ENCODE data around the gene ARHGEF7.

Gene ARHGEF7

DNA sequence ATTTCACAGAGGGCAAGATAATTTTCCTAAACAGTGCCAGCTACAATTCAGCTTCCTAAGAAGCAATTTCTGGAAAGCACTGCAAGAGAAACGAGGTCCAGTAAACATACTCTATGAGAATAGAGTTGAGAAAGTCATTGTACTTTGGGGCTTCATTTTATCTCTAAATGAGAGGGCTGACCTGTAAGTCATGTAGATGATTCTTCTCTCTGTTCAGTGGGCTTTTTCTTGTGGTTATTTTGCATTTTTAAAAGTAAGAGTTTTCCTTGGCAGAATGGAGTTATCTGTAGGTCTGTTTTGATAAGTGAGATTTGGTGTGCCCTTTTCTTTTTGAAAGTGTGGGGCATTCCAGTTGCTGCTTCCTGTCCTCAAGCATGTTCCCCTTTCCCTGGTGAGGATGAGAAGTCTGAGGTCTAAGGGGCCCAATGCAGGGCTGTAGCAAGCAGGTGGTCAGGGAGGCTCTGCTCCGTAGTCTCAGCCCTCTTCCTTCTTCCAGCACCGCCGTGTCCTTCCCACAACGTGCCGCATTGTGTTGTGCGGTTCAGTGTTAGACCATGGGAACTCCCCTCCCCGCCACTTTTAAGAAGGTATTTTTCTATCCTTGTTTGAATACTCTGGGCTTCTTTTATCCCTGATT lies 86.3 kb downstream of the ARHGEF7 start:
- peaks cover 42% of the 10 kb centered on the region for H3K4me1 Mint-ChIP-seq
- H3K9me3 Mint-ChIP-seq: peaks cover 7% of the 10 kb centered on the region
- no peaks in the 10 kb centered on the region for H3K27me3 Mint-ChIP-seq
- no peak for DNase-seq
- no peak overlapping the region for H3K4me3 Mint-ChIP-seq
- peaks cover 48% of the 10 kb centered on the region for H3K36me3 Mint-ChIP-seq
- H3K27ac Mint-ChIP-seq: no peak overlapping the region
- CTCF ChIA-PET: no interaction called here

DNA sequence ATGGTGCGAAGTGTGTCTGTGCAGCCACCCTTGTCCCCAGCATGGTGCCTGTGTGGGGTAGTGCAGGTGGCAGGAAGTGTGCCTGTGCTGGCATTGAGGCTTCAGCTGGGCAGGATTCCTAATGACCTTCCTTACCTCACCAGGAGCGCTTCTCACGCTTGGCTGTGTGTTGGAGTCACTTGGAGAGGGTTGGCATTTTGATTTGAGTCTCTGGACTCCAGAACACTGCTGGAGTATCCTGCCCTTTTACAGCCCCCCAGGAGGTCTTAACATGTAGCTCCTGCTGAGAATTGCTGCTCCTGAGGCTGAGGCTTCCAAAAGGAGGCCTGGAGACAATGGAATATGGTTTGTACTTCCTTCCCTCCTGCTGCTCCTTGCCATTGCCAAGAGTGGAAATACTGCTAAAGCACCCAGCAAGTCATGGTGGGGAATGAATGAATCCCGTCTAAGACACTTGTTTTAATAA lies 87.1 kb downstream of the ARHGEF7 start:
- DNase-seq: no peak
- Mint-ChIP-seq H3K36me3 (peaks cover 41% of the 10 kb centered on the region), H3K9me3 (peaks cover 7% of the 10 kb centered on the region), H3K27ac (no peak overlapping the region), H3K27me3 (no peaks in the 10 kb centered on the region), H3K4me1 (peaks cover 42% of the 10 kb centered on the region), H3K4me3 (no peak overlapping the region)
- CTCF ChIA-PET: no interaction called here

DNA sequence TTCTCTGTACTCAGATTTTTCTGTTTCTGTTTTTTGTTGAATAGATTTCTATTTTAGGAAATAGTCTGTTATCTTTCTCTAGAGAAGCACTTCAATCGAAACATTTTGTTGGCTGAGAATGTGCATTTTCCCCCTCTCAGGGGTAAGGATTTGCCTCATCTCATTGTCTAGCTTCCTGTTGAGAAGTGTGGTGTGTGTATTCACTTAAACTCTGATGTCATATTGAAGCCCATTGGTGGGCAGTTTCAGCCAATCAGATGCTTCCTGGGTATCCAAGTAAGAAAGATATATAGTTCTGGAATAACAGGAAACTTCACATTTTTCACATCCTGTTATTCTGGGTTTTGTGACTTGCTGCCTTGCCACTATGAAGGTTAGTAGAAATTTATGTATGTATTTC lies 87.6 kb downstream of the ARHGEF7 start:
- CTCF ChIA-PET: interaction anchor here (0.9 to 1.4 kb wide), 2 partner anchors 13 to 135 kb away, joined by 3 read pairs; no protein-coding TSS in a partner anchor
- DNase-seq: peak; percentile 40

DNA sequence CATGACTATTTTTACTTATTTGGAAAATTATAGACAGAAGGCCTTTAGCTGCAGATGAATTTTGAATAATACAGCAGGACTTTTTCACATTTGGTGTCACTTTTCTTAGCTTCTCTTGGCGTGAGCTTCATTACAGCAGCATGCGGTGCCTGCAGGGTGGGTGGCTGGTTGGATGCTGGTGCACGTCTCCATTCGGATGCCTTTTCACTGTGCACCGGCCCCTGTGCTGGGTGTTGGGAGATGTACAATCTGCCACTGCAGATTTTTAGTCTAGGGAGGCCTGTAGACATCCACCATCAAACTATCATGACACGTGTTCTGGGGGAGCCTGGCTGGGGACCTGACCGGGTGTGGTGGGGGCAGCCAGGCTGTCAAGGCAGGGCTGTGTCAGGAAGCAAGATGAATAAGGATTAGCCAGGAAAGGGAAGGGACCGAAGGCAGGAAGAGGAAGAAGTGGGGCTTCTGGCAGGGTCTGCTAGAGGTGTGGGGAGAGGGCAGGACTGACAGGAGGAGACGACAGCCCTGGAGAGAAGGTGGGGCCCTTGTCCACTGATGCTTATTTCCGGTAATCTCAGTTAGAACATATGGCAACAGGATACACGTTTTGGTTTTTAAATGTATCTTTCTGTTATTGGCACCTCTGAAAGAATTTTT lies 88.8 kb downstream of the ARHGEF7 start:
- Mint-ChIP-seq H3K36me3 (peaks cover 28% of the 10 kb centered on the region), H3K4me1 (peaks cover 42% of the 10 kb centered on the region), H3K4me3 (no peak overlapping the region), H3K27me3 (no peaks in the 10 kb centered on the region), H3K27ac (peak overlapping the region; percentile 47), H3K9me3 (no peaks in the 10 kb centered on the region)
- DNase-seq: no peak
- CTCF ChIA-PET: interaction anchor here (0.7 to 1.4 kb wide), 3 partner anchors 15 to 1488 kb away, joined by 3 read pairs; no protein-coding TSS in a partner anchor

More for the DNA sequence above, 87.6 kb downstream of the ARHGEF7 start:
- no peak overlapping the region for H3K4me3 Mint-ChIP-seq
- peaks cover 5% of the 10 kb centered on the region for H3K9me3 Mint-ChIP-seq
- H3K27me3 Mint-ChIP-seq: no peaks in the 10 kb centered on the region
- peak overlapping the region; percentile 11 for H3K27ac Mint-ChIP-seq
- H3K4me1 Mint-ChIP-seq: peaks cover 42% of the 10 kb centered on the region
- peaks cover 36% of the 10 kb centered on the region for H3K36me3 Mint-ChIP-seq

DNA sequence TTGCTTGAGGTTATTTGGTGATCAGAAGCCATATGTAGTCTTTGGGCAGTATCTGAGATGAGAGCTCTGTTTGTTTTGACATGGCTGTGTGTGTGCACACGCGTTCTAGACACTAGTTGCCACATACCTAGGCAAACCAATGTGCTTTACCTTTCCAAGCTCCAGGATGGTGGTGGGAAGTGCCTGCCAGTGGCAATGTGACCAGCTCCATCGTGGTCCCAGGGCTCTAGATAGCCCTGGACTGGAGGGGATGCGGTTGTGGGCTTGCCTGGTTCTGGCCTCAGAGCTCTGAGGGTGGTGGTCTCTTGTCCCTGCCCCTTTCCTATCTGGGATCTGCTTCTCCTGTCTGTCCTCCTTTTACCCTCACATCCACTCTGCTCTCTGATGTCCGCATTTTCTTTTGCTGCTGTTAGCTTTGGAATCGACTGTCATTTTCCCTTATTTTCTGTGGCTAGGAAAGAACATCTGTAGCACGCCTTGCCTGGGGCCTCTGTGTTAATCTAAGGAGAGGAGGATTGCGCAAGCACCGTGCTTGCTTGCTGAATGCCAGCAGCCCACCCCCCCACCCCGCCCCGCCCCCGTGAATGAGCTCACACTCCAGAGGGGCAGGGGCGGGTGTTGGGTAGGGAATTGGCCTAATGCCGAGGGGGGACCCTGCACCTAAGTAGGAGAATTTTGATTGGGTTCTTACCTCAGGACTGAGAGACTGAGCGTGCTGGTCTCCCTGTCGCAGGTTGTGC lies 89.5 kb downstream of the ARHGEF7 start:
- Mint-ChIP-seq H3K9me3 (no peaks in the 10 kb centered on the region), H3K4me3 (no peak overlapping the region), H3K36me3 (peaks cover 24% of the 10 kb centered on the region), H3K27me3 (no peaks in the 10 kb centered on the region), H3K27ac (no peak overlapping the region), H3K4me1 (peaks cover 43% of the 10 kb centered on the region)
- DNase-seq: no peak
- CTCF ChIA-PET: interaction anchor here (1.0 kb wide), 1 partner anchor 11 kb away, joined by 3 read pairs; no protein-coding TSS in a partner anchor

DNA sequence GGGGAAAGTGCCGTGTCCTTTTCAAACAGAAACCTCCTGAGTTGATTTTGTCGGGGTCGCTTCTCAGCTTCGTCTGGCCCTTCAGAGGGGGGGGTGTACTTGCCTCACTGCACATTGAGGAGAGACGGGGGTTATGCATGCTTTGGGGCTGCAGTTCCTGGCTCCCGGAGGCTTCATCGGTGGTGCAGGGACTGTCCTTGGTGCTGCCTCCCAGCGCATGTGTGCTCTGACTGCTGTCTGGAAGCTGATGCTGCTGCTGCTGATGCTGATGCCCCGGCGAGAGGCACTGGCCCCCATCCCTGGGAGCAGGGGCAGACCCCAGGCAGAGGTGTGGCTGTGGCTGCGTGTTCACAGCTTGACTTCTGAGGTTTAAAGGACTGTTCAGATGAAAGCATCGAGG lies 91.0 kb downstream of the ARHGEF7 start:
- H3K4me3 Mint-ChIP-seq: no peak overlapping the region

DNA sequence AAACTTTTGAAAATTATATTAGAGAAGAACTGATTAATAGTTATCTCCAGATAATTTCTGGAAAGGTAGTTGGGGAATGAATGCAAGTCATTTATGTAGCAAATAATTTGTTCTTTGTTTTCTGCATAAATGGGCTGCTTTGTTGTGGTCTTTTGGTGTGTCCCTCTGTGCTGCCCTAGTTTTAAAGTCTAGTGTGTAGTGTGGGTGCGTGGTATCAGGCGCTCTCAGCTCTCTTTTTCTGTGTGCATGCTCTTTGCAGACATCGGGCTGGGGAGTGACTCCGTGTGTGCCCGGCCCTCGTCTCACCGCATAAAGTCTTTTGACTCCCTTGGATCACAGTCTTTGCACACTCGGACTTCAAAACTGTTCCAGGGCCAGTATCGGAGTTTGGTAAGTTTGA lies 94.5 kb downstream of the ARHGEF7 start:
- Mint-ChIP-seq H3K27ac (no peak overlapping the region), H3K4me1 (peaks cover 2% of the 10 kb centered on the region), H3K9me3 (no peaks in the 10 kb centered on the region), H3K4me3 (no peak overlapping the region), H3K36me3 (peaks cover 13% of the 10 kb centered on the region), H3K27me3 (no peaks in the 10 kb centered on the region)
- CTCF ChIA-PET: no interaction called here
- DNase-seq: no peak

More for the DNA sequence above, 91.0 kb downstream of the ARHGEF7 start:
- CTCF ChIA-PET: no interaction called here
- Mint-ChIP-seq H3K27me3 (no peaks in the 10 kb centered on the region), H3K36me3 (peaks cover 15% of the 10 kb centered on the region), H3K27ac (no peak overlapping the region), H3K4me1 (peaks cover 30% of the 10 kb centered on the region), H3K9me3 (no peaks in the 10 kb centered on the region)
- no peak for DNase-seq

DNA sequence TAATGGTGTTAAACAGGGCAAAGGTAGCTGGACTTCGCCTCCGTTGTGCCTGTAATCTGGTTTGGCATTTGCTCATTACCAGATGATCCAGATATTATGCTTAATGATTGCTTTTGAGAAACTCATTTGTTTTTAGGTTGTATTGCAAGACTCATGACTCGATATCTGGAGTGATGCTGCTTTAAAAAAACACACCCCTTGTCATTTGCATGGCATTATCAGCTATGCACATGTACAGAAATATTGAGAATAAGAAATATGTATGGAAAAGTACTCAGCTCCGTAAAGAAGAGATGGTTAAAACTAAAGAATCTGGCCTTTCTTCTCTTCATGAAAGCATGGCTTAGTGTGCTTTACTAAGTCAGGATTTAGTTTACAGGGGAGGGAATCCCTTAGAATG lies 95.0 kb downstream of the ARHGEF7 start:
- H3K27ac Mint-ChIP-seq: no peak overlapping the region
- no peak for DNase-seq
- no peaks in the 10 kb centered on the region for H3K9me3 Mint-ChIP-seq
- H3K36me3 Mint-ChIP-seq: peaks cover 13% of the 10 kb centered on the region
- no peaks in the 10 kb centered on the region for H3K27me3 Mint-ChIP-seq
- CTCF ChIA-PET: no interaction called here
- H3K4me1 Mint-ChIP-seq: peaks cover 2% of the 10 kb centered on the region
- H3K4me3 Mint-ChIP-seq: no peak overlapping the region

DNA sequence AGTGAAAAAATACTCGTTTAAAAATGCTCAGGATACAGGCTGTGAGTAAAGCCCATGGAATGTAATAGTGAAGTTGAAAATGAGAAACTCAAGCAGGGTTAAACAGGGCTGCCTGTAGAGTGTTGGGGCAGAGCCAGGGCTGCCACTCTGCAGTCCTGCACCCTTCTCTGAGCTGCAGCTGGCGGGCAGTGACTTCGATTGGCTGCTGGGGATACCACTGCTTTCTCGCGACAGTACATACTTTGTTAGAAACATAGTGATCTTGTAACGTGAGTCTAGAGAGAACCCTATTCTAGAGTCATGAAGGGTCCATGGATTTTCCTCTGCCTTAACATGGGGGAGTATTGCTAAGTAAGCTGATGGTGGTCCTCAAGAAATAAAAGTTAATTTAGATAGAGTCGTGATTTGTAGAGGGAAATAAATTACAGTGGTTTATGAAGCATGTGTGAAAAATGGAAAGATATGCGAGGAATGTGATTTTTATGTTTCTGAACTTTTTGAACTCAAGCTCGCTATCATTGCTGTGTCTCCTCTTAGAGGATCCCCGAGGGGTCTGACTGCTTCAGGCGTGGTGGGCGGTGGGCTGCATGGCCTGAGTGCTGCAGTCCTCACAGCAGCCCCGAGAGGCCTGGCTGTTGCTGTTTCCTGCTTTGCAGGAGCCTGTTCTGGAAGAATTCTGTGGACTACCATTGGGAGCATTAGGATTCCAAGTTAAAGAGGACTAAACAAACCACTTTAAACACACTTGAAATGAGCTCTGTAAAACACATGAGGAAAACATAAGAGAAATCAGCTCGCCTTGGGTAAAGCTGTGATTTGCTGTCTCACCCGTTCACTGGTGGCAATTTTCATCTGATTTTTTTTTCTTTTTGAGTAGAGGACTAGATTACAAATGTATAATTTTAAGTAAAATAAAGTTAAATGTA lies 95.7 kb downstream of the ARHGEF7 start:
- Mint-ChIP-seq H3K4me1 (peaks cover 2% of the 10 kb centered on the region), H3K4me3 (no peak overlapping the region), H3K36me3 (peaks cover 7% of the 10 kb centered on the region), H3K27me3 (no peaks in the 10 kb centered on the region), H3K27ac (no peak overlapping the region), H3K9me3 (no peaks in the 10 kb centered on the region)
- CTCF ChIA-PET: no interaction called here
- no peak for DNase-seq

DNA sequence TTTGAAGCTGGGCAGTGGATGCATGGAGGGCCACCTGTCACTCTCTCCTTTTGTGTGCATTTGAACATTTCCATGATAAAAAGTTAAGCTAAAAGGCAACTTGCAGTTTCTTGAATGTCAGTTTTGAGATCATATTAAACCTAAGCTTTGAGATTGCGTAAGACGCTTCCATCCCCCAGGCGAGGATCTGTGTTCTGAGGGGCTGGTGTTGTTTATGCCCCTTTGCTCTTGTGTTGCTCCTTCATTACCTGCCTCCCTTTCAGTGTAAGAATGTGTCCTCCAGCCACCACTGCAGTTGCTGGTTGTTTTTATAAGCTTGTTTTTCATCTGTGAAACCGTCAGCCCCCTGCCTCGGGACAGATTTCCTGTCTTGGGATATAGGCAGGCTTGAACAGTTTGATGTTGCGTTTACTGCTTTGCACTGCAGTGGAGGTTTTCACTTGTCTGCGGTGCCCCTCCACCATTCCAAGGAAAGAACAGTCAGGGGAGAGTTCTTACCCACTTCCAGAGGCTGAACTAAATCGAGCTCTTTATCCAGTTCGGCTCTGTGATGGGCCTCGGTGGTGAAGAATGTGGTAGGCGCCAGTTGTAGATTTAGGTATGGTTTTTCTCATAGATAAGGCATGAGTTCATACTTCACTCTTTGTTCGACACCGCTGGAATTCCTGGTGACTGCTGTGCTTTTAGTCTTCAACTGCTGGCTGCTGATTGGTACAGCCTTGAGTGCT lies 96.8 kb downstream of the ARHGEF7 start:
- CTCF ChIA-PET: interaction anchor here (0.7 to 1.7 kb wide), 3 partner anchors 8 to 144 kb away, joined by 3 to 4 read pairs (median 3); no protein-coding TSS in a partner anchor
- no peak overlapping the region for H3K4me3 Mint-ChIP-seq
- H3K4me1 Mint-ChIP-seq: peaks cover 5% of the 10 kb centered on the region
- no peak overlapping the region for H3K27ac Mint-ChIP-seq
- no peaks in the 10 kb centered on the region for H3K9me3 Mint-ChIP-seq
- no peak for DNase-seq
- H3K27me3 Mint-ChIP-seq: no peaks in the 10 kb centered on the region
- peaks cover 7% of the 10 kb centered on the region for H3K36me3 Mint-ChIP-seq

DNA sequence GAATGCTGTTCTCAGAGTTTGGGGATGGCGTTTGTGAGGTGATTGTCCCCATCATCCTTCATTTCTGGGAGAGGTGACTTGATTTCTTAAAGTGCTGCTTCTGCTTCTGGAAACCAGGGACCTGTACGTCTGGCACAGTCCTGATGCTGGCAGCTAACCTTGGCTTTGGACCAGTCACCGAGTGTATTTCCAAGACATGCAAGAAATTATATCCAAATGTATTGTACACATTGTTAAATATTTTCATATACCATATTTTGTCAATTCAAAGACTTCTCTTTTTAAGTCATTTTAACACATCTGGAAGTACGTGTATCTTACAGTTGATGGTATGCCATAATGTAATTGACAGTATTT lies 97.4 kb downstream of the ARHGEF7 start:
- Mint-ChIP-seq H3K4me1 (peaks cover 5% of the 10 kb centered on the region), H3K36me3 (peaks cover 7% of the 10 kb centered on the region), H3K27me3 (no peaks in the 10 kb centered on the region), H3K4me3 (no peak overlapping the region), H3K27ac (no peak overlapping the region), H3K9me3 (no peaks in the 10 kb centered on the region)
- CTCF ChIA-PET: interaction anchor here (0.7 to 1.7 kb wide), 2 partner anchors 8 to 145 kb away, joined by 3 to 4 read pairs; no protein-coding TSS in a partner anchor
- DNase-seq: no peak

DNA sequence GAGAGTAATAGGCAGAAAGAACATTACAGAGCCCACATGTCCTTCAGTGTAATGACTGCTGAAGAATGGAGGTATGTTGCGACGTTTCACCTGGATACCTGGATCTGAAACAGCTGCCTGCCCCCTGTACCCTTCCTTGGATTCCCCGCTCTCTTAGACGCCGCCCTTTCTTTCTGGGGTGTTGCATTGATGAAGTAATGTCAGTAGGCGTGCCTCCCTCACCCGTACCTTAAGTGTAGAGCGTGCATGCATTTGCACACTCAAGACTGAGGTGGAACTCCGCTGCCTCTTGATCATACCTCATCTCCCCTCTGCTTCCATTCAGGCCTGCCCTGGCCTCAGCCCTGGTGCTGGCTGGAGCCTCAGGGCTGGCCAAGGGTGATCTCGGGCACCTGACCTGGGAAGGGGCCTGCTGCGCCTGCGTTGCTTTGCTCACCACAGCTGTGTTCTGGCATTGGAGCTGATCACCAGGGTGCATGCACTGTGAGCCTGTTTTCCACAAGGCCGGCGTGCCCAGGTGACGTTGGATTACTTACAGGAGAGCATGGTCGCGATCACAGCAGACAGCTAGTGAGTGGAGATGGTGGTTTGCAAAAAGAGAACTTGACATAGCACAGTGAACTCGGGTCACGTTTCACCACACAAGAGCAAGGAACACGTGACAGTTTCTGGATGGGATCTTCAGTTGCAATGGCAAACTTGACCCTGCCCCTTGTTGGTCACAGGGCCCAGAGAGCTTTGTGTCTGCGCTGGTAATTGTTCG lies 99.0 kb downstream of the ARHGEF7 start:
- Mint-ChIP-seq H3K27ac (no peak overlapping the region), H3K4me3 (no peak overlapping the region), H3K36me3 (peaks cover 9% of the 10 kb centered on the region)

More for the DNA sequence above, 99.0 kb downstream of the ARHGEF7 start:
- no peak for DNase-seq
- CTCF ChIA-PET: interaction anchor here (1.4 to 3.3 kb wide), 3 partner anchors 37 to 147 kb away, joined by 3 to 38 read pairs (median 4); no protein-coding TSS in a partner anchor
- Mint-ChIP-seq H3K27me3 (no peaks in the 10 kb centered on the region), H3K4me1 (peaks cover 5% of the 10 kb centered on the region), H3K9me3 (no peaks in the 10 kb centered on the region)
